Measurements from ENCODE around the gene DEFB119.

DNA sequence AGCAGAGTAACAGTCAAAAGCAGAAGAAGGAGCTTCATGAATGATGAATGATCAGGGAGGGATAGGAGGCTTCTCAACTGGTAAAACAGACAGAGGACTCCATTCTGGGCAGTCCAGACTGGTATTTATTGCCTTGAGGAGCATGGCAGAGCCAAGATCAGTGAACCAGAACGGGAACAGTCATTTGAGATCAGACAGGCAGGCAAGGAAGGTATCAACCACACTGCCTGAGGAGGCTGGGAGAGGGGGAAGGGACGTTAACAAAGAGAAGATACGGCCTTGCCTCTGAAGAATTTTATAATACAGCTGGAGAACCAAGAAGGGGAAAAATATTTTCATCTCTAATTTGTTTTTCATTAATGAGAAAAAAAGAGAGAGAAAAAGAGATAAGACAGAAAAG, 15.7 kb upstream of the DEFB119 start, which contains the start of gene DEFB121:
- TF ChIP-seq, protein P1, sequence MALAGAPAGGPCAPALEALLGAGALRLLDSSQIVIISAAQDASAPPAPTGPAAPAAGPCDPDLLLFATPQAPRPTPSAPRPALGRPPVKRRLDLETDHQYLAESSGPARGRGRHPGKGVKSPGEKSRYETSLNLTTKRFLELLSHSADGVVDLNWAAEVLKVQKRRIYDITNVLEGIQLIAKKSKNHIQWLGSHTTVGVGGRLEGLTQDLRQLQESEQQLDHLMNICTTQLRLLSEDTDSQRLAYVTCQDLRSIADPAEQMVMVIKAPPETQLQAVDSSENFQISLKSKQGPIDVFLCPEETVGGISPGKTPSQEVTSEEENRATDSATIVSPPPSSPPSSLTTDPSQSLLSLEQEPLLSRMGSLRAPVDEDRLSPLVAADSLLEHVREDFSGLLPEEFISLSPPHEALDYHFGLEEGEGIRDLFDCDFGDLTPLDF (CRISPR knock-in tag; IDR thresholded peaks at IDR 0.05) = no peak
- TF ChIP-seq CREB1 (CRISPR knock-in tag; IDR thresholded peaks at IDR 0.05) = no peak
- TF ChIP-seq NFE2L1 (CRISPR knock-in tag; IDR thresholded peaks at IDR 0.05) = no peak
- TF ChIP-seq, protein P2, sequence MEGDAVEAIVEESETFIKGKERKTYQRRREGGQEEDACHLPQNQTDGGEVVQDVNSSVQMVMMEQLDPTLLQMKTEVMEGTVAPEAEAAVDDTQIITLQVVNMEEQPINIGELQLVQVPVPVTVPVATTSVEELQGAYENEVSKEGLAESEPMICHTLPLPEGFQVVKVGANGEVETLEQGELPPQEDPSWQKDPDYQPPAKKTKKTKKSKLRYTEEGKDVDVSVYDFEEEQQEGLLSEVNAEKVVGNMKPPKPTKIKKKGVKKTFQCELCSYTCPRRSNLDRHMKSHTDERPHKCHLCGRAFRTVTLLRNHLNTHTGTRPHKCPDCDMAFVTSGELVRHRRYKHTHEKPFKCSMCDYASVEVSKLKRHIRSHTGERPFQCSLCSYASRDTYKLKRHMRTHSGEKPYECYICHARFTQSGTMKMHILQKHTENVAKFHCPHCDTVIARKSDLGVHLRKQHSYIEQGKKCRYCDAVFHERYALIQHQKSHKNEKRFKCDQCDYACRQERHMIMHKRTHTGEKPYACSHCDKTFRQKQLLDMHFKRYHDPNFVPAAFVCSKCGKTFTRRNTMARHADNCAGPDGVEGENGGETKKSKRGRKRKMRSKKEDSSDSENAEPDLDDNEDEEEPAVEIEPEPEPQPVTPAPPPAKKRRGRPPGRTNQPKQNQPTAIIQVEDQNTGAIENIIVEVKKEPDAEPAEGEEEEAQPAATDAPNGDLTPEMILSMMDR (IDR thresholded peaks at IDR 0.05) = no peak
- TF ChIP-seq, protein P3, sequence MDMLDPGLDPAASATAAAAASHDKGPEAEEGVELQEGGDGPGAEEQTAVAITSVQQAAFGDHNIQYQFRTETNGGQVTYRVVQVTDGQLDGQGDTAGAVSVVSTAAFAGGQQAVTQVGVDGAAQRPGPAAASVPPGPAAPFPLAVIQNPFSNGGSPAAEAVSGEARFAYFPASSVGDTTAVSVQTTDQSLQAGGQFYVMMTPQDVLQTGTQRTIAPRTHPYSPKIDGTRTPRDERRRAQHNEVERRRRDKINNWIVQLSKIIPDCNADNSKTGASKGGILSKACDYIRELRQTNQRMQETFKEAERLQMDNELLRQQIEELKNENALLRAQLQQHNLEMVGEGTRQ (CRISPR knock-in tag; IDR thresholded peaks at IDR 0.05) = no peak
- TF ChIP-seq ELF4 (CRISPR knock-in tag; IDR thresholded peaks at IDR 0.05; ENCODE audit: low read depth) = no peak
- TF ChIP-seq, protein P4, sequence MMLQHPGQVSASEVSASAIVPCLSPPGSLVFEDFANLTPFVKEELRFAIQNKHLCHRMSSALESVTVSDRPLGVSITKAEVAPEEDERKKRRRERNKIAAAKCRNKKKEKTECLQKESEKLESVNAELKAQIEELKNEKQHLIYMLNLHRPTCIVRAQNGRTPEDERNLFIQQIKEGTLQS (CRISPR knock-in tag; conservative IDR thresholded peaks at IDR 0.05) = no peak
- no peak for TF ChIP-seq RORB (CRISPR knock-in tag; IDR thresholded peaks at IDR 0.05)
- no peak for TF ChIP-seq NR3C1 (CRISPR knock-in tag; conservative IDR thresholded peaks at IDR 0.05; ENCODE audit: low read depth)
- TF ChIP-seq, protein P5, sequence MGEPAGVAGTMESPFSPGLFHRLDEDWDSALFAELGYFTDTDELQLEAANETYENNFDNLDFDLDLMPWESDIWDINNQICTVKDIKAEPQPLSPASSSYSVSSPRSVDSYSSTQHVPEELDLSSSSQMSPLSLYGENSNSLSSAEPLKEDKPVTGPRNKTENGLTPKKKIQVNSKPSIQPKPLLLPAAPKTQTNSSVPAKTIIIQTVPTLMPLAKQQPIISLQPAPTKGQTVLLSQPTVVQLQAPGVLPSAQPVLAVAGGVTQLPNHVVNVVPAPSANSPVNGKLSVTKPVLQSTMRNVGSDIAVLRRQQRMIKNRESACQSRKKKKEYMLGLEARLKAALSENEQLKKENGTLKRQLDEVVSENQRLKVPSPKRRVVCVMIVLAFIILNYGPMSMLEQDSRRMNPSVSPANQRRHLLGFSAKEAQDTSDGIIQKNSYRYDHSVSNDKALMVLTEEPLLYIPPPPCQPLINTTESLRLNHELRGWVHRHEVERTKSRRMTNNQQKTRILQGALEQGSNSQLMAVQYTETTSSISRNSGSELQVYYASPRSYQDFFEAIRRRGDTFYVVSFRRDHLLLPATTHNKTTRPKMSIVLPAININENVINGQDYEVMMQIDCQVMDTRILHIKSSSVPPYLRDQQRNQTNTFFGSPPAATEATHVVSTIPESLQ (CRISPR knock-in tag; IDR thresholded peaks at IDR 0.05) = no peak
- TF ChIP-seq NR2C2 (CRISPR knock-in tag; IDR thresholded peaks at IDR 0.05) = no peak
- TF ChIP-seq TEAD4 (CRISPR knock-in tag; IDR thresholded peaks at IDR 0.05) = no peak
- TF ChIP-seq, protein P6, sequence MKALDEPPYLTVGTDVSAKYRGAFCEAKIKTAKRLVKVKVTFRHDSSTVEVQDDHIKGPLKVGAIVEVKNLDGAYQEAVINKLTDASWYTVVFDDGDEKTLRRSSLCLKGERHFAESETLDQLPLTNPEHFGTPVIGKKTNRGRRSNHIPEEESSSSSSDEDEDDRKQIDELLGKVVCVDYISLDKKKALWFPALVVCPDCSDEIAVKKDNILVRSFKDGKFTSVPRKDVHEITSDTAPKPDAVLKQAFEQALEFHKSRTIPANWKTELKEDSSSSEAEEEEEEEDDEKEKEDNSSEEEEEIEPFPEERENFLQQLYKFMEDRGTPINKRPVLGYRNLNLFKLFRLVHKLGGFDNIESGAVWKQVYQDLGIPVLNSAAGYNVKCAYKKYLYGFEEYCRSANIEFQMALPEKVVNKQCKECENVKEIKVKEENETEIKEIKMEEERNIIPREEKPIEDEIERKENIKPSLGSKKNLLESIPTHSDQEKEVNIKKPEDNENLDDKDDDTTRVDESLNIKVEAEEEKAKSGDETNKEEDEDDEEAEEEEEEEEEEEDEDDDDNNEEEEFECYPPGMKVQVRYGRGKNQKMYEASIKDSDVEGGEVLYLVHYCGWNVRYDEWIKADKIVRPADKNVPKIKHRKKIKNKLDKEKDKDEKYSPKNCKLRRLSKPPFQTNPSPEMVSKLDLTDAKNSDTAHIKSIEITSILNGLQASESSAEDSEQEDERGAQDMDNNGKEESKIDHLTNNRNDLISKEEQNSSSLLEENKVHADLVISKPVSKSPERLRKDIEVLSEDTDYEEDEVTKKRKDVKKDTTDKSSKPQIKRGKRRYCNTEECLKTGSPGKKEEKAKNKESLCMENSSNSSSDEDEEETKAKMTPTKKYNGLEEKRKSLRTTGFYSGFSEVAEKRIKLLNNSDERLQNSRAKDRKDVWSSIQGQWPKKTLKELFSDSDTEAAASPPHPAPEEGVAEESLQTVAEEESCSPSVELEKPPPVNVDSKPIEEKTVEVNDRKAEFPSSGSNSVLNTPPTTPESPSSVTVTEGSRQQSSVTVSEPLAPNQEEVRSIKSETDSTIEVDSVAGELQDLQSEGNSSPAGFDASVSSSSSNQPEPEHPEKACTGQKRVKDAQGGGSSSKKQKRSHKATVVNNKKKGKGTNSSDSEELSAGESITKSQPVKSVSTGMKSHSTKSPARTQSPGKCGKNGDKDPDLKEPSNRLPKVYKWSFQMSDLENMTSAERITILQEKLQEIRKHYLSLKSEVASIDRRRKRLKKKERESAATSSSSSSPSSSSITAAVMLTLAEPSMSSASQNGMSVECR (CRISPR knock-in tag; IDR thresholded peaks at IDR 0.05; ENCODE audit: borderline replicate concordance) = no peak
